ENCODE data around the gene CAMTA1.

Gene CAMTA1

DNA sequence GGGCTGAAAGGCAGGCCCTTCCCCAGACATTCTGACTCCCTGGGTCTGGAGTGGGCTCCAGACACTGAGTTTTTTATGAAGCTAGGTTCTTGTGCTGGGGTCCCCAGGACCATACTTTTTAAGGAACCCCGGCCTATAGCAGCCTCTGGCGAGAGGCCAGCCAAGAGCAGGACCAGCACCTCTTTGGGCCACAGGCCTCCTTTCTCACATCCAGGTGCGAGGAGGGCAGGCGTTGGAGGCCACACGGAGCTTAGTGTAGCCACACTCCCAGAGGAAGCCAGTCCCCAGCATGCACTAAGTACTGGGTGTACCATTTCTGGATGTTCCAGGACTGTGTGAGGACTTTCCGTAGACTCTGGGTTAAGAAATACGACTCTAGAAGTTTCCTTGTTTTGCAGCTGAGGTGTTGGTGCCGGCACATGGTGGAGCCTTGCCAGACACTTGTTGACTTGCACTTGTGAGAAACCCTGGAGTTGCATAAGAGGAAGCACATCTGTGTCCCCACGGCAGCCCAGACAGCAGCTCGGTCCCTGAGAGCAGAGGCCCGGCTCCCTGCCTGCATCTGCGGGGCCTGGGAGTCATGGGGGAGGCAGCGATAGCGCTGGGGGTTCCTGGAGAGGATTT, 863.6 kb downstream of the CAMTA1 start:
- TF ChIP-seq, protein P1, sequence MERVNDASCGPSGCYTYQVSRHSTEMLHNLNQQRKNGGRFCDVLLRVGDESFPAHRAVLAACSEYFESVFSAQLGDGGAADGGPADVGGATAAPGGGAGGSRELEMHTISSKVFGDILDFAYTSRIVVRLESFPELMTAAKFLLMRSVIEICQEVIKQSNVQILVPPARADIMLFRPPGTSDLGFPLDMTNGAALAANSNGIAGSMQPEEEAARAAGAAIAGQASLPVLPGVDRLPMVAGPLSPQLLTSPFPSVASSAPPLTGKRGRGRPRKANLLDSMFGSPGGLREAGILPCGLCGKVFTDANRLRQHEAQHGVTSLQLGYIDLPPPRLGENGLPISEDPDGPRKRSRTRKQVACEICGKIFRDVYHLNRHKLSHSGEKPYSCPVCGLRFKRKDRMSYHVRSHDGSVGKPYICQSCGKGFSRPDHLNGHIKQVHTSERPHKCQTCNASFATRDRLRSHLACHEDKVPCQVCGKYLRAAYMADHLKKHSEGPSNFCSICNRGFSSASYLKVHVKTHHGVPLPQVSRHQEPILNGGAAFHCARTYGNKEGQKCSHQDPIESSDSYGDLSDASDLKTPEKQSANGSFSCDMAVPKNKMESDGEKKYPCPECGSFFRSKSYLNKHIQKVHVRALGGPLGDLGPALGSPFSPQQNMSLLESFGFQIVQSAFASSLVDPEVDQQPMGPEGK (CRISPR knock-in tag; IDR thresholded peaks at IDR 0.05; ENCODE audit: borderline replicate concordance) = no peak
- TF ChIP-seq CSDC2 (CRISPR knock-in tag; IDR thresholded peaks at IDR 0.05) (no peak), ISL1 (CRISPR knock-in tag; IDR thresholded peaks at IDR 0.05) (no peak), GLIS3 (CRISPR knock-in tag; IDR thresholded peaks at IDR 0.05) (no peak), ARNTL (CRISPR knock-in tag; IDR thresholded peaks at IDR 0.05; ENCODE audit: borderline replicate concordance, low read depth) (no peak), ZC3H10 (CRISPR knock-in tag; IDR thresholded peaks at IDR 0.05) (no peak), BACH2 (CRISPR knock-in tag; IDR thresholded peaks at IDR 0.05; ENCODE audit: borderline replicate concordance) (no peak), ZNF565 (CRISPR knock-in tag; conservative IDR thresholded peaks at IDR 0.05; ENCODE audit: low read depth) (no peak), ZNF70 (CRISPR knock-in tag; IDR thresholded peaks at IDR 0.05) (no peak), OSR1 (CRISPR knock-in tag; IDR thresholded peaks at IDR 0.05) (no peak), ZNF8 (CRISPR knock-in tag; IDR thresholded peaks at IDR 0.05) (no peak), TOX (CRISPR knock-in tag; IDR thresholded peaks at IDR 0.05; ENCODE audit: borderline replicate concordance) (no peak), SNAI2 (CRISPR knock-in tag; IDR thresholded peaks at IDR 0.05) (no peak)
- TF ChIP-seq, protein P2, sequence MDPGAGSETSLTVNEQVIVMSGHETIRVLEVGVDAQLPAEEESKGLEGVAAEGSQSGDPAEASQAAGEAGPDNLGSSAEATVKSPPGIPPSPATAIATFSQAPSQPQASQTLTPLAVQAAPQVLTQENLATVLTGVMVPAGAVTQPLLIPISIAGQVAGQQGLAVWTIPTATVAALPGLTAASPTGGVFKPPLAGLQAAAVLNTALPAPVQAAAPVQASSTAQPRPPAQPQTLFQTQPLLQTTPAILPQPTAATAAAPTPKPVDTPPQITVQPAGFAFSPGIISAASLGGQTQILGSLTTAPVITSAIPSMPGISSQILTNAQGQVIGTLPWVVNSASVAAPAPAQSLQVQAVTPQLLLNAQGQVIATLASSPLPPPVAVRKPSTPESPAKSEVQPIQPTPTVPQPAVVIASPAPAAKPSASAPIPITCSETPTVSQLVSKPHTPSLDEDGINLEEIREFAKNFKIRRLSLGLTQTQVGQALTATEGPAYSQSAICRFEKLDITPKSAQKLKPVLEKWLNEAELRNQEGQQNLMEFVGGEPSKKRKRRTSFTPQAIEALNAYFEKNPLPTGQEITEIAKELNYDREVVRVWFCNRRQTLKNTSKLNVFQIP (CRISPR knock-in tag; IDR thresholded peaks at IDR 0.05; ENCODE audit: borderline replicate concordance, low read depth) = no peak
- TF ChIP-seq, protein P3, sequence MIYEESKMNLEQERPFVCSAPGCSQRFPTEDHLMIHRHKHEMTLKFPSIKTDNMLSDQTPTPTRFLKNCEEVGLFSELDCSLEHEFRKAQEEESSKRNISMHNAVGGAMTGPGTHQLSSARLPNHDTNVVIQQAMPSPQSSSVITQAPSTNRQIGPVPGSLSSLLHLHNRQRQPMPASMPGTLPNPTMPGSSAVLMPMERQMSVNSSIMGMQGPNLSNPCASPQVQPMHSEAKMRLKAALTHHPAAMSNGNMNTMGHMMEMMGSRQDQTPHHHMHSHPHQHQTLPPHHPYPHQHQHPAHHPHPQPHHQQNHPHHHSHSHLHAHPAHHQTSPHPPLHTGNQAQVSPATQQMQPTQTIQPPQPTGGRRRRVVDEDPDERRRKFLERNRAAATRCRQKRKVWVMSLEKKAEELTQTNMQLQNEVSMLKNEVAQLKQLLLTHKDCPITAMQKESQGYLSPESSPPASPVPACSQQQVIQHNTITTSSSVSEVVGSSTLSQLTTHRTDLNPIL (CRISPR knock-in tag; IDR thresholded peaks at IDR 0.05; ENCODE audit: low read depth) = no peak
- TF ChIP-seq, protein P4, sequence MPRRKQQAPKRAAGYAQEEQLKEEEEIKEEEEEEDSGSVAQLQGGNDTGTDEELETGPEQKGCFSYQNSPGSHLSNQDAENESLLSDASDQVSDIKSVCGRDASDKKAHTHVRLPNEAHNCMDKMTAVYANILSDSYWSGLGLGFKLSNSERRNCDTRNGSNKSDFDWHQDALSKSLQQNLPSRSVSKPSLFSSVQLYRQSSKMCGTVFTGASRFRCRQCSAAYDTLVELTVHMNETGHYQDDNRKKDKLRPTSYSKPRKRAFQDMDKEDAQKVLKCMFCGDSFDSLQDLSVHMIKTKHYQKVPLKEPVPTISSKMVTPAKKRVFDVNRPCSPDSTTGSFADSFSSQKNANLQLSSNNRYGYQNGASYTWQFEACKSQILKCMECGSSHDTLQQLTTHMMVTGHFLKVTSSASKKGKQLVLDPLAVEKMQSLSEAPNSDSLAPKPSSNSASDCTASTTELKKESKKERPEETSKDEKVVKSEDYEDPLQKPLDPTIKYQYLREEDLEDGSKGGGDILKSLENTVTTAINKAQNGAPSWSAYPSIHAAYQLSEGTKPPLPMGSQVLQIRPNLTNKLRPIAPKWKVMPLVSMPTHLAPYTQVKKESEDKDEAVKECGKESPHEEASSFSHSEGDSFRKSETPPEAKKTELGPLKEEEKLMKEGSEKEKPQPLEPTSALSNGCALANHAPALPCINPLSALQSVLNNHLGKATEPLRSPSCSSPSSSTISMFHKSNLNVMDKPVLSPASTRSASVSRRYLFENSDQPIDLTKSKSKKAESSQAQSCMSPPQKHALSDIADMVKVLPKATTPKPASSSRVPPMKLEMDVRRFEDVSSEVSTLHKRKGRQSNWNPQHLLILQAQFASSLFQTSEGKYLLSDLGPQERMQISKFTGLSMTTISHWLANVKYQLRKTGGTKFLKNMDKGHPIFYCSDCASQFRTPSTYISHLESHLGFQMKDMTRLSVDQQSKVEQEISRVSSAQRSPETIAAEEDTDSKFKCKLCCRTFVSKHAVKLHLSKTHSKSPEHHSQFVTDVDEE (CRISPR knock-in tag; IDR thresholded peaks at IDR 0.05) = no peak
- no peak for ATAC-seq

DNA sequence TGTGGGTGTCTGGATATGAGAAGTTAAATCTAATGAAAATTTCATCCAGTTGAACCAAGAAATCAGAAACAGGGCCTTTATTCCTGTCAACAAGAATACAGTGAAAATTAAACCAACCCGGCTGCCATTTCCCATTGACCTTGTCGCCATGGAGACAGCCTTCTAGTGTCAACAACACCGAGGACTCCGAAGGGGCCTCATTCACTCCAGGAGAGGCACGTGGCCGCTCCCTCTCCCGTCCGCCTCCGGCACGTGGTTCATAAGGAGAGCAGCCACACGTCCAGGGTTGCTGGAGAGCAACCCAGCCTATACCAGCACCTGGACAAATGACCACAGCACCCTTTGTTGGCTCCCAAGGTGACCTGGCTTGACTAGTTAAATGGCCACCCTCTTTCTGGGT, 865.5 kb downstream of the CAMTA1 start:
- TF ChIP-seq, protein P1 (CRISPR knock-in tag; IDR thresholded peaks at IDR 0.05; ENCODE audit: borderline replicate concordance) = no peak
- no peak for TF ChIP-seq ESRRG (CRISPR knock-in tag; IDR thresholded peaks at IDR 0.05)
- TF ChIP-seq ZNF565 (CRISPR knock-in tag; conservative IDR thresholded peaks at IDR 0.05; ENCODE audit: low read depth) = no peak
- TF ChIP-seq, protein P5, sequence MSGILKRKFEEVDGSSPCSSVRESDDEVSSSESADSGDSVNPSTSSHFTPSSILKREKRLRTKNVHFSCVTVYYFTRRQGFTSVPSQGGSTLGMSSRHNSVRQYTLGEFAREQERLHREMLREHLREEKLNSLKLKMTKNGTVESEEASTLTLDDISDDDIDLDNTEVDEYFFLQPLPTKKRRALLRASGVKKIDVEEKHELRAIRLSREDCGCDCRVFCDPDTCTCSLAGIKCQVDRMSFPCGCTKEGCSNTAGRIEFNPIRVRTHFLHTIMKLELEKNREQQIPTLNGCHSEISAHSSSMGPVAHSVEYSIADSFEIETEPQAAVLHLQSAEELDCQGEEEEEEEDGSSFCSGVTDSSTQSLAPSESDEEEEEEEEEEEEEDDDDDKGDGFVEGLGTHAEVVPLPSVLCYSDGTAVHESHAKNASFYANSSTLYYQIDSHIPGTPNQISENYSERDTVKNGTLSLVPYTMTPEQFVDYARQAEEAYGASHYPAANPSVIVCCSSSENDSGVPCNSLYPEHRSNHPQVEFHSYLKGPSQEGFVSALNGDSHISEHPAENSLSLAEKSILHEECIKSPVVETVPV (CRISPR knock-in tag; IDR thresholded peaks at IDR 0.05) = no peak
- no peak for TF ChIP-seq ZFP3 (CRISPR knock-in tag; IDR thresholded peaks at IDR 0.05)
- no peak for TF ChIP-seq ARNTL (CRISPR knock-in tag; IDR thresholded peaks at IDR 0.05; ENCODE audit: borderline replicate concordance, low read depth)
- no peak for TF ChIP-seq ISL1 (CRISPR knock-in tag; IDR thresholded peaks at IDR 0.05)
- no peak for TF ChIP-seq RARB (CRISPR knock-in tag; IDR thresholded peaks at IDR 0.05)
- TF ChIP-seq ZFP30 (CRISPR knock-in tag; IDR thresholded peaks at IDR 0.05) = no peak
- TF ChIP-seq OSR1 (CRISPR knock-in tag; IDR thresholded peaks at IDR 0.05) = no peak
- TF ChIP-seq SNAI2 (CRISPR knock-in tag; IDR thresholded peaks at IDR 0.05) = no peak
- no peak for TF ChIP-seq ZNF8 (CRISPR knock-in tag; IDR thresholded peaks at IDR 0.05)
- no peak for TF ChIP-seq PPARA (CRISPR knock-in tag; IDR thresholded peaks at IDR 0.05; ENCODE audit: borderline replicate concordance)
- no peak for TF ChIP-seq BACH2 (CRISPR knock-in tag; IDR thresholded peaks at IDR 0.05; ENCODE audit: borderline replicate concordance)
- TF ChIP-seq TCF4 (CRISPR knock-in tag; IDR thresholded peaks at IDR 0.05; ENCODE audit: borderline replicate concordance) = no peak
- no peak for TF ChIP-seq GLIS3 (CRISPR knock-in tag; IDR thresholded peaks at IDR 0.05)
- TF ChIP-seq ZNF70 (CRISPR knock-in tag; IDR thresholded peaks at IDR 0.05) = no peak
- ATAC-seq = no peak
